HG03432 (cell line): Measurements from ENCODE around the gene CNTNAP2.
"Not testable (repeated sequence)": the region's sequence is repeated elsewhere in the genome, so short reads cannot be mapped to it uniquely, and the experiment has no call there.

Experiments
- ATAC-seq: cut with Tn5 transposase; IDR thresholded peaks from one replicate; pipeline ENCODE4 v1.9.1; 2021; ENCODE audit warnings: mild to moderate bottlenecking, moderate library complexity; ENCODE audit not compliant: unreplicated experiment

Gene CNTNAP2

DNA sequence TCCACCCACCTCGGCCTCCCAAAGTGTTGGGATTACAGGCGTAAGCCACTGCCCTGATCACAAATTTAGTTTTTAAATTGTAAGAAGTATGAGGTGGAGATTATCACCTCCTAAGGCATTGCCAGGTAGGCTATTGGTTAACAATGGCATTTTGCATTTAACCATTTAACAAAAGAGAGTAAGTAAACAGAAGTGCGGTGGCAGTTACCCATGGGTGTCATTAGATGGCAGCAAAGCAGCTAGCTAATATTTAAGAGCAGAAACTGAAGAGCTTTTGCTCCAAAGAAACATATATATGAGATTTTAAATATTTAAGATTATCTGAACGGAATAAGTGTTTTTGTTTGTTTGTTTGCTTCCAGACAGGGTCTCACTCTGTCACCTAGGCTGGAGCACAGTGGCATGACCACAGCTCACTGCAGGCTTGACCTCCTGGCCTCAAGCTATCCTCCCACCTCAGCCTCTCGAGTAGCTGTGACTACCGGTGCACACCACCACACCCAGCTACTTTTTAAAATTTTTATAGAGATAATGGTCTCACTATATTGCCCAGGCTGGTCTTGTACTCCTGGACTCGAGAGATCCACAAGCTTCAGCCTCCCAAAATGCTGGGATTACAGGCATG is 2148.4 kb downstream of the CNTNAP2 start:
- ATAC-seq: peak; percentile 67

GRCh38 chr7:148265896-148266295 is 2149.3 kb downstream of the CNTNAP2 start:
- ATAC-seq: no peak

DNA sequence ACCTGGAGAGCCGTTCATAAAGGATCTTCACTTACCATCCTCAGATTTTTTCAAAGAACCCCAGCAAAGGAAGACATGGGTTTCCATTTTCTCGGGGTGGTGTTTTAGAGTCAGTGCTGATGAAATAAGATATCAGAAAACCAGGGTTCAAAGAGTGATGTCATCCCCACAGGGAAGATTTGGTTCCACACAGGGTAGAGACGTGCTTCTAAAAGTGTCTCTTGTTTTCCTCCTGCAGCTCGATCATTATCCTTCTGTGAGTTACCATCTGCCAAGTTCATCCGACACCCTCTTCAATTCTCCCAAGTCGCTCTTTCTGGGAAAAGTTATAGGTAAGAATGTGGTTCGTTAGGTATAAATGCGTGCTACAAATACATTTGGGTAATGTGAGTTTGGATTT is 2150.2 kb downstream of the CNTNAP2 start:
- ATAC-seq: no peak

- ATAC-seq: no peak
These were observed 2154.0 kb downstream of the CNTNAP2 start for GRCh38 chr7:148270576-148270975.

DNA sequence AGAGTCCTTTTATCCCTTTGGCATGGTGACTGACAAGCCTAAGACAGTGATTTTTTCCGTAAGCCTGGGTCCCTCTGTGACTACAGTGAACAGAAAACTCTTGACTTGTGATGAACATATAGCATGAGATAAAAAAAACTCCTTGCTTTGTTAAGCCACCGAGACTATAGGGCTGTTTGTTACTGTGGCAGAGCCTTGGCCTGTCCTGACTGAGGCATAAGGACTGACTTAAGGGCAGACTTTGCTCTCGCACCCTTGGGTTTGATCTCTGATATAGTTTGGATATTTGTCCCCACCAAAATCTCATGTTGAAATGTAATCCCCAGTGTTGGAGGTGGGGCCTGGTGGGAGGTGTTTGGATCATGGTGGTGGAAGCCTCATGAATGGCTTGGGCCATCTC is 2157.5 kb downstream of the CNTNAP2 start:
- ATAC-seq: no peak

GRCh38 chr7:148275359-148275890 is 2158.8 kb downstream of the CNTNAP2 start:
- no peak for ATAC-seq

GRCh38 chr7:148276314-148277041 is 2159.9 kb downstream of the CNTNAP2 start:
- no peak for ATAC-seq

GRCh38 chr7:148277042-148277660 is 2160.6 kb downstream of the CNTNAP2 start:
- ATAC-seq: no peak

- no peak for ATAC-seq
These were observed 2169.5 kb downstream of the CNTNAP2 start for GRCh38 chr7:148286150-148286549.

- no peak for ATAC-seq
These were observed 2170.9 kb downstream of the CNTNAP2 start for GRCh38 chr7:148287538-148287937.

- ATAC-seq: no peak
These were observed 2172.1 kb downstream of the CNTNAP2 start for GRCh38 chr7:148288592-148289151.

GRCh38 chr7:148289630-148290029 is 2173.0 kb downstream of the CNTNAP2 start:
- peak; percentile 83 for ATAC-seq

- no peak for ATAC-seq
These were observed 2173.9 kb downstream of the CNTNAP2 start for GRCh38 chr7:148290538-148290937.

DNA sequence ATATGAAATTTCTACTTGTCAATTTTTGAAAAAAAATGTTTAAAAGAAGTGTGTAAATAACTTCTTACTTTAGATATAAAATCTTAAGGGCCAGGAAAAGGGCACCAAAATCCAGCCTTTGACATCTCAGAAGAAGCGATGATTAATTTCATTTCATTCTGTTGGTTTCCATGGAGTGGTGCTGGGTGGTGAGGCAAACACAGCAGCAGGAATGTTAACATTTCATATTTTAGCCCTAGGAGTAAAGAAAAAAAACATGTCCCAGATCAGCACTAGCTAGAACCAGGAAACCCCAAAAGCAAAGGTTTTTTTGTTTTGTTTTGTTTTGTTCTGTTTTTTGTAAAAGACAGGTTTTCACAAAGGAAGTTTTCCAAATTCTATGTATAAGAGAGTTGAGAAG is 2175.2 kb downstream of the CNTNAP2 start:
- ATAC-seq: no peak

DNA sequence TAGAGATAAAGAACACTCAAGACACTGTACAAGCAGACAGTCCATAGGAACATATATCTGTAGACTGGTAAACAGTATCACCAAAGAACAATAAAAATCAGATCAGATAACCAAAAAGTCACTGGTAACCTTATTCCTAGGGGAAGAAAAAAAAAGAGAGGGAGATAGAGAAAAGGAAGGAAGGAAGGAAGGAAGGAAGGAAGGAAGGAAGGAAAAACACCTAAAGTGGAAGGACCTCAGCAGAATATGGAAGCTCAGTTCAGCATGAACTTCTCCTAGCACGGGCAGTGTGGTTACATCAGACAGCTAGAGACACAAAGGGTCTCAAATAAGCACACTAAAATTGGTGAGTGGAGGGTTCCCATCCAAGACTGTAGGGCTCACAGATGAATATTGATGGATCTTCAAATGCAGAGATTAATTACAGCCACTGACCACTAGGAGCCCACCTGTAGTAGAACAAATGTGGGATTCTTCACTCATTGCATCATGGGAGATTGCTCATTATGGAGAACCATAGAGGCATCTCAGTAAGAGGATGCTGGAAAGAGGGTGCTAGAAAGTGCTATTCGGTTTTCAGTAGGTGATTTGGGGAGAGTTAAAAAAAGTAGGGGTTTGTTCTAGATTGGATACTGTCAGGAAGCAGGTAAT is 2180.5 kb downstream of the CNTNAP2 start:
- ATAC-seq: no peak

DNA sequence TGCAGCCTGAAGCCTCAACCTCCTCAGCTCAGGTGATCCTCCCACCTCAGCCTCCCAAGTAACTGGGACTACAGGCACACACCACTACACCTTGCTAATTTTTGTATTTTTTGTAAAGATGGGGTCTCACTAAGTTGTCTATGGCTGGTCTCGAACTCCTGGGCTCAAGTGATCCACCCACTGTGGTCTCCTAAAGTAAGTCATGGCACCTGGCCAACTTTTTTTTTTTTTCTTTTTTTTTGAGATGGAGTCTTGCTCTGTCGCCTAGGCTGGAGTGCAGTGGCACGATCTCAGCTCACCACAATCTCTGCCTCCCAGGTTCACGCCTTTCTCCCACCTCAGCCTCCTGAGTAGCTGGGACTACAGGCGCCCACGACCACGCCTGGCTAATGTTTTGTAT is 2182.2 kb downstream of the CNTNAP2 start:
- not testable (repeated sequence) for ATAC-seq

DNA sequence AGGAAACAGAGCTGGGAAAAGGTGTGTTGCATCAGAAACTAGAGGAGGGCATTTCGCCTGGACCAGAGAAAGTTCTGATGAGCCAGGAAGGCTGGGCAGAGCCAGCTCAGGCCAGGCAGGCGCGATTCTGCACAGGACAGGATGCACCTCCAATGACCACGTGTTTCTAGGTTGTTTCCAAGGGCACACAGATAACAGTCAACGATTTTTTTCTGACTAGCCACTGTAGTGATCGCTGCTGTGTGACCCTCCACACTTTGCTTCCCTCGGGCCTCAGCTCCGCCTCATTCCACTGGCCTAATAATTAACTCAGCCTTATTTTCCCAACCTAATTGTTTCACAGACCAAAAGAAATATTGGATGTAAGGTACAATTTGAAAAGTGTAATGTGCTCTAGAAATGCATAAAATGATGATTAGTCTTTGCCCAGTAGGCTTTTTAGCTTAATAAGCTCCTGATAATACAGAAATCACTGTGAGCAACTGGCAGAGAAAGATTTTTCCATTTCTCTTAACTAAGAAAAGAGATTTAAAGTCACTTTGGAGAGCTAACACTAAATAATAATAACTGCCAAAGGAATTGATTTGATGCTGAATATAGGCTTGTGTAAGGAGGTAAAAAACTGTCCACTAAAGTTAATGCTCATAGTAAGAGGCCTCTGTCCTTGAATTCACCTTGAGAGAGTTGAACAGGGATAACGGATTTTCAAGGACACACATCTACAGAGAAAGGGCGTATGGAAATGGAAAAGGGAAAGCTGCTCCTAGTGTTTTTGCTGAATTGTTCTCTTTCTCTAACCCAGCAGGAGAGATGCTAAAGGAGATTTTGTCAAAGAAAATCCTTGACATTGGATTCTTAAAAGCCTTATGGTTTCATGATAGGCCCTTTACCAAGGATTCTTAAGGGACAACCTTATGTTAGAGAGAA is 2183.0 kb downstream of the CNTNAP2 start:
- ATAC-seq: no peak

- ATAC-seq: not testable (repeated sequence)
These were observed 2185.8 kb downstream of the CNTNAP2 start for GRCh38 chr7:148302436-148302835.

- ATAC-seq: no peak
These were observed 2186.9 kb downstream of the CNTNAP2 start for GRCh38 chr7:148303295-148304082.

- ATAC-seq: no peak
These were observed 2187.4 kb downstream of the CNTNAP2 start for GRCh38 chr7:148304083-148304335.
